Measurements from ENCODE around the gene PDE4D. TPM values are rescaled to one million over a fixed set of nuclear protein-coding genes. Genes with fewer than 3 reads are reported as not detected.

The PDE4D gene
- total RNA-seq, 1 donor from 2014 or later: 35.1 TPM

DNA sequence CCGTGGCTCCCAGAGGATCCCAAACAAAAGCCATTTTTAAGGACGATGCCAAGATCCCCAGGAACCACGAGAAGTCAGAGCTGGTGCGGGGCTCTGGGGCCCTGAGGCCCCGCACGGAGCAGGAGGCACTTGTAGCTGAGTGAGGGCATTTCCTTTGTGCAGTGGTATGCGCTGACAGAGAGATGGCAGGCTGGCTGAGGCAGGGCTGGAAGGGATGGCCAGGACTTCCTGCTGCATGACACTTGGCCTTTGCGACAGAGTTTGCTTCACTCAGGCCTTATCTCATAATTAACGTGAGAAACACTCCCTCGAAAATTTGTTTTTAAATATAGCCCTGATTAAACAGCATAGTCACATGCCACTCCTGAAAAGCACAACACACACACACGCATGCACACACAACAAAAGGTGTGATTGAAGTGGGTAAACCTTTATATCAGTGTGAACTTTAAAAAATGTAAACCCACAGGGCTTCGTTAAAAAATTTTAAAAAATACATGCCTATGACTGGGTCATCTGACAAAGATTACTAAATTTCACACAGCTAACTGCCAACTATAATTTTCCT is 536.6 kb downstream of the PDE4D start:
- intact Hi-C loops (cut with micrococcal nuclease): no loop called here
- peak; percentile 78 for DNase-seq
- peak; percentile 90 for ATAC-seq

DNA sequence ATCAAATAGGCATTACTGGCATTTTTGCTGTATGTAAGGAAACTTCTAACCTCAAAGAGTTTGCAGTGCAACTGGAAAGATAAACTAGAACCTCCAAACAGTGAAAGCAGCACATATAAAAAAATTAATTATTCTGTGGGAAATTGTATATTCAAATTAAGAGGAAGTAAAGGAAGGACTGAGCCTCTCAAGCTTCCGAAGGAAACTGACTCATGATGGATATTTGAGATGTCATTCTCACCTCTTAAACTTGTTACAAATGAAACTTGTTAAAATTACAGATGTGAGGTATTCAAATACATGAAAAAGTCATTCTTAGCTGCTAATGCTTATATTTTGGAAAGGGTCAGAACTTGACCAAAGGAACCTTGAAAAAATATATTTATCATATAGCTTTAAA is 538.7 kb downstream of the PDE4D start:
- no peak for ATAC-seq
- DNase-seq: no peak
- intact Hi-C loops (cut with micrococcal nuclease): no loop called here

DNA sequence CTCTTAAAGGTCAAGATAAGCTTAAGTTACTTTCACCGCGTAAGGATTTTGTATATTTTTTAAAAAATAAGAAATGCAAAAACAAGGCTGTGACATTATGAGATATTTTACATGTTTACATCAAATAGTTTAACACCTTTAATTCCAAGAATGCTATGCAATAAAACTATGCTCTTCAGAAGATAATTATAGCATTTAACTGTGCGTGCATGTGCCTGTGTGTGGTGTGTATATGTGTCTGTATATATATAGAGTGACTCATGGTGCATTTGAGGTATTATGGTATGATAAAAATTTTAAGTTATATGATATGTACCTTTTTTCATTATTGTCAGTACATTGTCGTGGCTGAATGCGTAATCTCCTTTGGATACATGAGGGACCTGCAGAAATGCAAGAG is 539.3 kb downstream of the PDE4D start:
- ATAC-seq (no peak), DNase-seq (no peak)
- intact Hi-C loops (cut with micrococcal nuclease): no loop called here

DNA sequence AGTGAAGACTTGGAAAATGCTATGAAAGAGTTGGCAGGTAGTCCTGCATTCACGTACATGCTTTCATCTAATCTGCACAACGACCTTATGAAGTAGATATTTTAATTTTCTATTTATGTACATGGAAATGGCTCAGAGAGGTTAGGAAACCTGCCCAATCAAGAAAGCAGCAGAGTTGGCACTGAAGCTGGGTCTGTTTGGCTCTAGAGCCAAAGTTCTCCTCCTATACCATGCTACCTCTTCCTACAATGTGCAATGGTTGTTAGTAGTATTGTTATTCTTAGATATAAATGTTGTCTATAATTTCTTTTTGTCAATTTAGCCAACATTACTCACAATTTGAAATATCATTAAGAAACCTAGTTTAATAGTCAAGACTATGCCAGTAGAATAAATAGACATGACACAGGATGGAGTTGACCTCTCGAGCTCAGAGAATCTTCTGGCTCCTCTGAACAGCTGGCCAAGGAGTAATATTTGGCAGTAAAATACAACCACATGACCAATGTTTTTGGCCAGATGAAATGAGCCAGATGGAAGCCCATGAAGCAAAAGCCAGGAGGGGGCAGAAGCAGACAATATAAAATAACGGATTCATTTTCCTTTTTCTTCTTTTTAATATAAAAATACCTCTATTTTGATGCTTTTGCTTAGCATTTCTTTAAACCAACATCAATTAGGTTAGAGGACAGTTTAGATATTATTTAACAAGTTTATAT is 542.3 kb downstream of the PDE4D start:
- DNase-seq (no peak), ATAC-seq (peak; percentile 93)
- intact Hi-C loops (cut with micrococcal nuclease): no loop called here

DNA sequence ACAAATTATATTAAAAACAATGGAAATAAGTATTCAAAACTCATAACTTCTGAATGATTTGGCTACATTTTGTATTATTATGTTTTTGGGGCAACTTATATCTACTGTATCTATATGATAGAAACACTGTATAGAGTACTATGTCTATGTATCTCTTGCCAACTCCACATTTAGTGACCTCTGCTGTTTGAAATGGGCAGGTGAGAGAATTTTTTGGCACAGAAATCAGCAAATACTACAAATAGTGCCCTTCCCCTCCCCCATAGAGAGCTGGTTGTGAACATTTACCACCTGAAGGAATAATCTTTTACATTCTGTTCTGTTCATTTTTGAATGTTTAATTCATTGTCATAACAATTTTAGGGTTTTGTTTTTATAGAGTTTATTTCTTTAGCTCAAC is 545.3 kb downstream of the PDE4D start:
- intact Hi-C loops (cut with micrococcal nuclease): no loop called here
- DNase-seq: no peak
- ATAC-seq: no peak

DNA sequence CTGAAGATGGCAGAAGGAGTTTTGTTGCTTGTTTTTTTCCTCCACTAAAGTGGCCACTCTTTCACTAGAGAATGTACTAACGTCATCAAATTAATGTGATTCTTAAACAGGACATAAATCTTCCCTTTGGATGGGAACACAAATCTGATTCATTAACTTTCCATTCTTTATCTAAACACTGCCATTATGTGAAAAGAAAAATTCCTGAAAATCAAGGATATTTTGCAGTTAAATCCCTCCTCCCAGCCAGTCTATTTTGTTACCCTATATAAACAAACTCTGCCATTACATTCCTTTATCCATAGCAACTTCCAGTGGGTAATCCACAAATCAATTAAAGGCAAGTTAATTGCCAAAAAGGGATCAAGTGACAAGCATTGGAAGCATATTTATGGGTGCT is 546.5 kb downstream of the PDE4D start:
- intact Hi-C loops (cut with micrococcal nuclease): no loop called here
- DNase-seq (no peak), ATAC-seq (no peak)

DNA sequence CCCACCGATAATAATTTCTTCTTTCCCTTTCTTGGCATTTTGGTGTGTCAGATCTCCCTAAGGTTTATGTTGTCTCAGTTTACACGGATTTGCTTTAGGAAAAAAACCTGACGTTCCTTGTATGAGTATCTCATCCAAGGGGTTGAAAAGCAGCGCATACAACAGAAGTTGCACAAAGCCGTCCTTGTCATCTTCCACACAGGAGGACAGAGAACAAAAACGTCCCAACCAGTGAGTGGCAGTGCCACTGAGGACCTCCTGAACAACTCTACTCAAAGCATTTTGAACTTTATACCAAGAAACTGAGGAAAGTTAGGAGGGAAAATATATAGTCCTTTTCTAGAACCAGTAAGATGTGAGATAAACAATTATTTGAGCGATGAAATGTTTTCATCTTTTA is 547.0 kb downstream of the PDE4D start:
- no peak for ATAC-seq
- DNase-seq: no peak
- intact Hi-C loops (cut with micrococcal nuclease): no loop called here

DNA sequence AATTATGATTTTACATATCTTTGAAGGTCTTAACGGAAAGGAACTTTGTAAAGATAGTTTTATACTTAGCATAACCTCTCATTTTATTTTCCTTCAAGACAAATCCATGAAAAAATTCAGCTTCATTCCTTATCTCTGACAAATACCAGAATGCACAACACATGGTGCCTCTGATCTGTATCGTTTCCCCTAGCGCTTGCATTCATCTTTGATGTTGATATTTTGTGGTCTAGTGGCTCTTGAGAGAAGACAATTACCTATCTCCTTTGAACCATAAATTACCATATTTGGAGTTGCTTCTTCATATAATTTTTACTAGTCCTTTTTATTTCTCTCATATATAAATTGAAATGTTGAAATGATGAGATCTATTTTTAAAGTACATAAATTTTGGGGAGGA is 551.3 kb downstream of the PDE4D start:
- no peak for DNase-seq
- intact Hi-C loops (cut with micrococcal nuclease): no loop called here

DNA sequence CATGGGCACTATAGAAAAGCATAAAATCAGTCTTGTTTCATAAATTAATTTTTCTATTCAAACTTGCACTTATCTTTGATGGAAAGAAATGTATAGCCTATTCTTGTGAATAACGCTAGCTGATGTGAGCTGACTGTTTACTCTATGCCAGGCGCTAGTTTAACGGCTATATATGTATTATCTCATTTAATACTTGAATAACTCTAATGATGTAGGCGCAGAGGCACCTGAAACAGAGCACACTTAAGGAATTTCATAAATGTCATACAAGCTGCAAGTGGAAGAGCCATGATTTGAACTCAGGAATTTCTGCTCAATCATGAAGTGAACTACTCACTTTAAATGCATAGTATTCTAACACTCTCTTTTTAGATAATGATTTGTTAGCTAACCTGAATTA is 551.8 kb downstream of the PDE4D start:
- intact Hi-C loops (cut with micrococcal nuclease): no loop called here
- no peak for ATAC-seq
- no peak for DNase-seq

More for the DNA sequence above, 551.3 kb downstream of the PDE4D start:
- ATAC-seq: no peak

DNA sequence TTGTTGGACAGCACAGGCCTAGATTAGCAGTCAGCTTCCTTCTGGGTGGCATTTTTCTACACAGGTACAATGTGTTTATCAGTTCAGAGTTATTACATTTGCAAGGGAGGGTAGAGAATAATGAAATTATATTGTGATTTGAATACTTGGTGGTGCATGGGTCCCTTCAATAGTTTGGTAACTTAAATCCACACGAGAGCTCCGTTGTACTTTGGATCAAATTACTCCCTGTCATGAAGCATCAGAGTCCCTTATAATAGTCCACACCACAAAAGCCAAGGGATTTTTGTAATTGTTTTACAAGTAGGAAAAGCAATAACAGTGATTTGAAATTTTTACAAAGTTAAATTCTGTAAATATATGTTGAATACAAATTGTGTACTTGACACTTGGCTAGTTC is 552.4 kb downstream of the PDE4D start:
- intact Hi-C loops (cut with micrococcal nuclease): no loop called here
- no peak for DNase-seq
- no peak for ATAC-seq

DNA sequence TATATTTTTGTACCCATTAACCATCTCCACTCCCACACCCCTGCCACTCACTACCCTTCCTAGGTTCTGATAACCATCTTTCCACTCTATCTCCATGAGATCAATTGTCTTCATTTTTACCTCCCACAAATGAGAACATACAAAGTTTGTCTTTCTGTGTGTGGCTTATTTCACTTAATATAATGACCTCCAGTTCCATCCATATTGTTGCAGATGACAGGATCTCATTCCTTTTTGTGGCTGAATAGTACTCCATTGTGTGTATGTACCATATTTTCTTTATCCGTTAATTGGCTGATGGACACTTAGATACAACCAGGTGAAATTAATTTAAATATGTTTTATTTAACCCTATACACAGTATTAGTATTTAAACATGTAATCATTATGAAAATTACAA is 552.9 kb downstream of the PDE4D start:
- DNase-seq: no peak
- ATAC-seq: no peak
- intact Hi-C loops (cut with micrococcal nuclease): no loop called here

DNA sequence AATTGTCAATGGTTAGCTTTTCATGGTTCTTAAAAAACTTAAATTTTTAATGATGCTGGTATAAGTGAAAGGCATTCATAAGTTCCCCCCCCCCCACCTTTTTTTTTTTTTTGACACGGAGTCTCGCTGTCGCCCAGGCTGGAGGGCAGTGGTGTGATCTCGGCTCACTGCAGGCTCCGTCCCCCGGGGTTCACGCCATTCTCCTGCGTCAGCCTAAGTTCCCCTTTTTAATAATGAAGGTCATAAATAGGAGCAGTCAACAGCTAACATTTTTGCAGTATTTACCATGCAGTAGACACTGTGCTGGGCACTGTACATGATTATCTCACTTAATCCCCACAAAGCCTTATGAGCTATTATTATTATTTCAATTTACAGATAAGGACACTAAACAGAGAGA is 556.3 kb downstream of the PDE4D start:
- DNase-seq (no peak), ATAC-seq (no peak)
- intact Hi-C loops (cut with micrococcal nuclease): no loop called here

DNA sequence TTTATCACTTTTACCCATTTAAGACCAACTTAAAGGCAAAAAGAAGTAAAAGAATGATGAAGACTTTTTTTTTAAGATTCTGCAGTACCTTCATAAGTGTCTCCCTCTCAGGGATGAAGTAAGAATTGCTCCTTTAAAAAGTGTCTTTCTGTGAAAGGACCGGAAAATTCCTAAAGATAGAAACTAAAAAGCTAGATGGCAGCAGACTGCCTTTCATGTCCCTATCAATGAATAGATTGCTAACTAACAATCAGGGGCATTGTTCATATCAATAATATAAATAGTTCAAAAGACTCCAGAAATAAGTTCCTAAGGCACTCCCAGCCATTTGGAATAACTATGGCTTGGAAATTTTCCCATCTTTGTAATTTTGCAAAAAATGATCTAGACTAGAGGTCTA is 558.0 kb downstream of the PDE4D start:
- DNase-seq (no peak), ATAC-seq (no peak)
- intact Hi-C loops (cut with micrococcal nuclease): no loop called here

DNA sequence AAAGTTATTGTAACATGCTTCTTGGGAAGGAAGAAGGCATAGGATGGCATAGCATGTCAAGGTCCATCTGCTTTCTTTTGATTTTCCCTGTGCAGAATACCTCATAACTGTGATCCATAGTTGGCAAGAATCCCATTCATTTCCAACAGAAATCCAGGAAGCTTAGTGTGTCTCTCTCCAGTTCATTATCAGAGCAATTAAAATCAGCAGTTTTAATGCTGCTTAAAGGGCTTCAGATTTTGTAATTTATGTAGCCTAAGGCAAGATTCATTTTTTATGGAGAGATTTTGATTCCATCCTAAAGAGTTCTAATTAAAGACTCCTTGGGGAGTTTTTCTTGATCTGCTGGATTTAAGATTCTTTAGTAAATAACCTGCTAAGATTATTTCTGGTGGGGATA is 560.1 kb downstream of the PDE4D start:
- intact Hi-C loops (cut with micrococcal nuclease): no loop called here
- no peak for ATAC-seq
- DNase-seq: no peak

DNA sequence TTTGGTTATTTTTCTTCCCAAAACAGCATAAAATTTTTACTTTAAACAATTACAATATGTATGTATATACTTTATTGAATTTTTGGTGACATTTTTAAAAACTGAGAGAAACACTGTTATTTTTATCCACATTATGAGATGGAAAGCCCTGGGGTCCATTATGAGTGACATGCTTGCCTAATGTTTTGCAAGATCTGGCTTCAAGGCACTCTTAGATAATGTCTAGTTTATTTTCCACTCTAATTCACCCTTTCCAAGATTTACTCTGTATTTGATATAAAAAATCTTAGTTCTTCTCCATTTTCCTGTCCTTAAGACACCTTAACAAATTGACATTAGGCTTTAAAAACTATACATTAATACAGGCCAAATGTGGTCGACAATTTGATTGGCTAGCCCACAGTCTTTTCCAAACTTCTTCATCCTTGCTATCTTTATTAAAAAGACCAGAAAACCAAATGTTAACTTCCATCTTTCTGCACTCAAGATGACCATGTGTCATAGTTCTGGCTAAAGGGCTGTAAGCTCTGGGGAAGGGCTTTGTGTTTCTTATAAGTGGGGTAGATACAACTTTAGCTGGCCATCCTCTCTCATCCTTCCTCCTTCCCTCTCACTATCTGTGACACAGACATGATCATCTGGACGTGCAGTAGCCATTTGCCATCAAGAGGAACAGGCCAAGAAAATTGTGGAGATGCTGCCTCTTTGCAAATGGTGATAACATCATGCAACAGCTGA is 561.1 kb downstream of the PDE4D start:
- no peak for DNase-seq
- intact Hi-C loops (cut with micrococcal nuclease): no loop called here
- peak; percentile 74 for ATAC-seq

DNA sequence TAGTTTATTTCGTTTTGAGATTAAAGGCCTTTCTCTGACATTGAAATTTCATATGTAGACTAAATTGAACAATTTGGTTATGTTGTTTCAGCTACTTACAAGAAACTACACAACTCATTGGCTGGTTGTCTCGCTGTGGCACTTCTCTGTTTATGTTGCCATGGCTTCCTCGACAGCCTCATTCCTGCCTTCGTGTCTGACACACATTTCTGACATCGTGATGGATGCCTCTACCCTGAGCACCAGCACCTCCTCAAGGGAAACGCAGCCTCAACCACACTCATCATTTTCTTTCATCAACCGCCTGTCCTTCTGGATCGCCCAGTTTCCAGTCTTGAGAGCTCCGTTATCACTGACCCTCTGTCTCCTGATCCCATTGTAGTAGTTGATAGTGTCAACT is 562.8 kb downstream of the PDE4D start:
- no peak for ATAC-seq

DNA sequence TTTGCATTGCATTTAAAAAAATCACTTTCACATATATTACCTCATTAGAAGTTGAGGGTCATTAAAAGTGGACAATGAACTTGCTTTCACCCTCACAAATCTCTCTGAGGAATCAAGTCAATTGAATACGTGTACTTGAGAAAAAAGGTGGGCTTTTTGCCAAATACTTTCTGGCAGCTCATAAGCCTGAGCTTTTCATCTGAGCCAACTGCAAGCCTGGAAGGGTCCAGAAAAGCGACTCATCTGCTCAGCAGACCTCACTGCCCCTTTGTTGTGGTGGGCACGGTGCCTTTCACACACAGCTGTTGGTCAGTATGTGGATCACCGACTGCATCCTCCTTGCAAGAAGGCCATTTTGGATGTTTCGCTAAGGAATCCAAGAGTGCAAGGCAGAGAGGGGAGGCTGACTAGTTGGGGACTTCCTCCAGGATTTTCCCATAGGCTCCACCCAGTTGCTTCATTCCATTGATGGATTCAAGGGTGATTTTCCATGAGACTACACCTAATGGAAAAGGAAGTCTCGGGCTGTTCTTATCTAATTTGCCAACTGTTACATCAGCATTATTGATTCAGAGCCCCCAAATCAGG is 564.7 kb downstream of the PDE4D start:
- DNase-seq: peak; percentile 49
- ATAC-seq: peak; percentile 60
- intact Hi-C loops (cut with micrococcal nuclease): no loop called here

More for the DNA sequence above, 562.8 kb downstream of the PDE4D start:
- DNase-seq: no peak
- intact Hi-C loops (cut with micrococcal nuclease): no loop called here

DNA sequence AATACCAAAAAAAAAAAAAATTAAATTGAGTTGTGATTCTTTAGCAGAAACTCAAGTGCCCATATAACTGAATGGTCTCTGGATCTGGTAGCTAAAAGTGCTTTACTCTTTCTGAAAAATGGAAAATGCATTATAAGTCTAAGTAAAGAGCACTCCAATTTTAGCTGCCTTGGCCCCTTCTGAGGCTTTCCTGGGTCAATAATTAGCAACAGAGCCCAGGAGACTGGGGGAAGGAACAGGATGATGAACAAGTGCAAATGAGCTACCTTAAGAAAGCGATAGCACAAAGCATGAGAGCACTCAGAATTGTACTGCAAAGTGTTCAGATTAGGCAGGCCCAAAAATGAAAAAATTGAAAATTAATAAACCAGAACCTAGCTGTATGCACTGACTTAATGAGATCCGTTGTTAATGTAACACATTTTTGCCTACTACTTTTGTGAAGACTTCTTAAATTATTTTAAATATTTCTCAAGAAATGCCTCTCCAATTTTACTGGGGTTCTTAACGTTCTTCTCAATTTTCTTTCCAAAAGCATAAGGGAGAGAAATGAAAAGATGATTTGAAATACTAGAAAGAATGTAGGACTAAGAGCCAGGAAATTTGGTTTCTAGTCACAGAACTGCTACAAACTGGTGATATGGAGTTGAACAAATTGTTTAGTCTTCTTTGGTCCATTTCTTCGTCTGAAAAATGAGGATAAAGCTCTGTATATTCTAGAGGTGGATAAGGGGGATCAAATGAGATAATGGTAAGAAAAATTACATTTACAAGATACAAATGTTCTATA is 566.1 kb downstream of the PDE4D start:
- intact Hi-C loops (cut with micrococcal nuclease): no loop called here
- ATAC-seq: no peak

DNA sequence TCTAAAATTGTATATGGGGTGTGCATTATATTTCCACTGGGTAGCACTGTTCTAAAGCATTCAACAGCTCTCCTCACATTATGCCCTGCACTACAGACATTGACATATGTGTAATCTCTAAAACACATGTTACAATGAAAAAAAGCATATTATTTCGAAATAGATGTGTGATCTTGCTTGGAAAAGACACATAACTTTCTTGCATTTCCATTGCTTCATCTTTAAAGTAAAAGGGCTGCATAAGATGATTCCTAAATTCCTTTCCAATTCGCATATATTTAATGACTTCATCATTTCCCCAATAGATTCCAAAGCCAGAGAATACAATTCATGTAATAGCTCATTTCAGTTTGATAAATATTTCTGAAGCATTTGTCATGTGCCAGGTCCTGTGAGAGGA is 566.9 kb downstream of the PDE4D start:
- no peak for ATAC-seq
- intact Hi-C loops (cut with micrococcal nuclease): no loop called here
- DNase-seq: no peak

More for the DNA sequence above, 566.1 kb downstream of the PDE4D start:
- DNase-seq: no peak

DNA sequence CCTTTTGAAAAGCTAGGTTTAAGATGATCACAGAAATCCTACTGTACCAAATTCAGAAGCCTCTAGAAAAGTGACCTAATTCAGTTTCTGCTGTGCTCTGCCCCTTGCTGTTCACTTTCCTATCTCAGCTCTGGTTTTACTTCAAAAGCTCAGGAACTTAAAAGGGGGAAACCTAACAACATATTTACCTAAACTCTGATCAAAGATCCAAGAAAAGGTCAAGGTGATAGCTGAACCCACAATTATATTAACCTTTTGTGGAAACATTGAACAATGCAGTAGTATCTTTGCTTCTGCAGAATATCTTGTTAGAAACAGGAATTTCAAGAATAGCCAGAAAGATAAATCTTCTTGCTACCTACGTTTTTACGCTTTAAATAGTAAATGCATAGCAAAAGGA is 568.5 kb downstream of the PDE4D start:
- intact Hi-C loops (cut with micrococcal nuclease): no loop called here
- no peak for ATAC-seq

More for the DNA sequence above, 568.5 kb downstream of the PDE4D start:
- no peak for DNase-seq

Data from left ventricle myocardium superior (tissue), 1 donor.